Right lobe of liver (tissue), 6 donors: ENCODE measurements around the gene PREX1. TPM values are rescaled to one million over a fixed set of nuclear protein-coding genes. Genes with fewer than 3 reads are reported as not detected.

Experiments used
- ATAC-seq, 4 donors: fragments of 200-7000 bp; cut with Tn5 transposase; one replicate each; pipeline ENCODE4 v1.9.1; 2020; ENCODE audit warnings: mild to moderate bottlenecking in 4 of 4, moderate library complexity in 4 of 4
- DNase-seq, 3 donors: peaks; one replicate each; pipeline ENCODE4 v3.0.0-alpha.2; 2020
- H3K27ac ChIP-seq, 3 donors: fragments of 200-600 bp; one replicate each; pipeline ENCODE4 v1.8.0; 2022
- H3K27me3 ChIP-seq, 2 donors: fragments of 200-600 bp; one replicate each; pipeline ENCODE4 v1.8.0; 2022
- H3K36me3 ChIP-seq, 4 donors: fragments of 200-600 bp; sonication (generic) in 1 of 4; one replicate each; pipeline versions ENCODE4 v1.5.1 to v1.8.0; 2017 to 2022; ENCODE audit warnings: control low read depth in 1 of 4
- H3K4me1 ChIP-seq, 4 donors: fragments of 200-600 bp; sonication (generic) in 1 of 4; one replicate each; pipeline versions ENCODE4 v1.5.1 to v1.8.0; 2017 to 2022; ENCODE audit warnings: control low read depth in 1 of 4
- H3K4me3 ChIP-seq, 3 donors: fragments of 200-600 bp; one replicate each; pipeline ENCODE4 v1.8.0; 2022
- H3K9me3 ChIP-seq, 4 donors: fragments of 200-600 bp; sonication (generic) in 1 of 4; one replicate each; pipeline versions ENCODE4 v1.5.1 to v1.8.0; 2017 to 2022; ENCODE audit warnings: control low read depth in 1 of 4
- CTCF ChIP-seq, 4 donors: fragments of 200-600 bp in 3 of 4; fragments of 450-650 bp in 1 of 4; IDR thresholded peaks; one replicate each; pipeline versions ENCODE4 v1.5.1 to v1.8.0; 2016 to 2022; ENCODE audit warnings: antibody characterized with exemption in 4 of 4, mild to moderate bottlenecking in 2 of 4
- POLR2A ChIP-seq: fragments of 450-650 bp; IDR thresholded peaks from one replicate; pipeline ENCODE4 v1.6.1; 2017; ENCODE audit warnings: antibody characterized with exemption, mild to moderate bottlenecking
- WGBS: methylation state at CpG from one replicate; pipeline ENCODE4 v1.1.6; 2018; ENCODE audit warnings: low coverage, low lambda C conversion rate; ENCODE audit not compliant: insufficient coverage; ENCODE audit errors: missing lambda C conversion rate; 5-methylcytosine and 5-hydroxymethylcytosine counted together
- intact Hi-C, 2 donors: fragments of 100-400 bp; cut with DNase I; formaldehyde crosslinking; loops; one replicate each; pipeline versions ENCODE4 v1.11.2 to v1.14.1; 2022
- total RNA-seq, 6 experiments: library from RNA; depleted of rRNA in 2 of 6; stranded (reverse); fragments of >200 nt in 2 of 6; fragmentation: NEBNext Ultra II Directional in 3 of 6; extraction: Animal tissue kit (Norgen Biotek cat#: 25700) in 3 of 6; gene quantifications; one replicate each; pipeline versions ENCODE4 v1.1.0 to v1.2.4, GENCODE V29; 2016 to 2023
- donor health status: DM: no; HTN: yes; CAD: no.
- donor health status: DM: no; HTN: no; CAD: no.
- donor health status: DM: no; HTN: no; CAD: no.
- donor health status: DM: no; HTN: yes; CAD: no.
- donor health status: DM: no; HTN: yes; CAD: no.

PREX1 gene
- total RNA-seq, 6 experiments from 2014 or later: 4.4 to 11.1 (median 8.7) TPM

GRCh38 chr20:48752963-48753362 is 74.8 kb downstream of the PREX1 start:
- no peaks in the 10 kb centered on the region for H3K27me3 ChIP-seq
- TF ChIP-seq CTCF (IDR thresholded peaks at IDR 0.05): no peak
- TF ChIP-seq POLR2A: no peak
- ATAC-seq (no peak), DNase-seq (no peak)
- H3K9me3 ChIP-seq: no peaks in the 10 kb centered on the region
- no peaks in the 10 kb centered on the region for H3K36me3 ChIP-seq
- H3K4me1 ChIP-seq: no peaks in the 10 kb centered on the region
- H3K4me3 ChIP-seq: no peak overlapping the region
- WGBS: 55% methylated on average over 4 of the region's 6 CpGs
- H3K27ac ChIP-seq: no peak overlapping the region
- intact Hi-C loops: no loop called here

- intact Hi-C loops: no loop called here
- no peak for DNase-seq
- TF ChIP-seq CTCF (IDR thresholded peaks at IDR 0.05): no peak
- no peak for TF ChIP-seq POLR2A
- no peak overlapping the region for H3K27ac ChIP-seq
- no peaks in the 10 kb centered on the region for H3K4me1 ChIP-seq
- H3K27me3 ChIP-seq: no peaks in the 10 kb centered on the region
- H3K4me3 ChIP-seq: no peak overlapping the region
- no peak for ATAC-seq
- no peaks in the 10 kb centered on the region for H3K9me3 ChIP-seq
- no peaks in the 10 kb centered on the region for H3K36me3 ChIP-seq
- WGBS: 64% methylated on average over 4 of the region's 4 CpGs
These were observed 75.9 kb downstream of the PREX1 start for GRCh38 chr20:48751871-48752270.

GRCh38 chr20:48750941-48751635 is 76.7 kb downstream of the PREX1 start:
- Histone ChIP-seq H3K36me3 (no peaks in the 10 kb centered on the region), H3K9me3 (no peaks in the 10 kb centered on the region), H3K27me3 (no peaks in the 10 kb centered on the region), H3K27ac (peak overlapping the region in 2 of 3 donors; percentile 22 to 29), H3K4me1 (no peaks in the 10 kb centered on the region), H3K4me3 (no peak overlapping the region)
- intact Hi-C loops: no loop called here
- TF ChIP-seq CTCF (IDR thresholded peaks at IDR 0.05) (no peak), POLR2A (no peak)
- DNase-seq (peak in 2 of 3 donors; percentile 68 to 69), ATAC-seq (peak; percentile 79 to 87 (median 84))
- WGBS: 71% methylated on average over 8 of the region's 18 CpGs

- 73% methylated on average over 3 of the region's 3 CpGs for WGBS
- TF ChIP-seq POLR2A (no peak), CTCF (IDR thresholded peaks at IDR 0.05) (no peak)
- Histone ChIP-seq H3K4me1 (no peaks in the 10 kb centered on the region), H3K4me3 (no peak overlapping the region), H3K27me3 (no peaks in the 10 kb centered on the region), H3K9me3 (no peaks in the 10 kb centered on the region), H3K27ac (no peak overlapping the region), H3K36me3 (no peaks in the 10 kb centered on the region)
- DNase-seq (no peak), ATAC-seq (no peak)
- intact Hi-C loops: no loop called here
These were observed 77.4 kb downstream of the PREX1 start for GRCh38 chr20:48750376-48750775.
